Panc1 (cell line): ENCODE measurements around the gene PALD1.

ENCODE experiments used
- TCF7L2 ChIP-seq: IDR thresholded peaks from 2 replicates; pipeline ENCODE4 v1.6.1; 2011; ENCODE audit warnings: mild to moderate bottlenecking, low read depth, low read length, inconsistent platforms
- TF ChIP-seq, protein P1 (sequence below): fragments of 450-650 bp; IDR thresholded peaks from 2 replicates; pipeline ENCODE4 v1.5.1; 2017; ENCODE audit warnings: mild to moderate bottlenecking

DNA sequence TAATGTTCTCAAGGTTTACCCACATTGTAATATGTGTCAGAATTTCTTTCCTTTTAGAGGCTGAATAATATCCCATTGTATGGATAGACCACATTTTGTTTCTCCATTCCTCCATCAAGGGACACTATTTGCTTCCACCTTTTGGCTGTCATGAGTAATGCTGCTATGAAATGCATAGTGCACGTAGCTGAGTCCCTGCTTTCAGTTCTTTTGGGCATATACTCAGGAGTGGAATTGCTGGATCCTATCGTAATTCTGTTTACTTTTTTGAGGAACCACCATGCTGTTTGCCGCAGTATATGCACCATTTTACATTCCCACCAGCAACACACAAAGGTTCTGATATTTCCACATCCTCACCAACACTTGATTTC lies 64.0 kb downstream of the PALD1 start:
- TF ChIP-seq, protein P1, sequence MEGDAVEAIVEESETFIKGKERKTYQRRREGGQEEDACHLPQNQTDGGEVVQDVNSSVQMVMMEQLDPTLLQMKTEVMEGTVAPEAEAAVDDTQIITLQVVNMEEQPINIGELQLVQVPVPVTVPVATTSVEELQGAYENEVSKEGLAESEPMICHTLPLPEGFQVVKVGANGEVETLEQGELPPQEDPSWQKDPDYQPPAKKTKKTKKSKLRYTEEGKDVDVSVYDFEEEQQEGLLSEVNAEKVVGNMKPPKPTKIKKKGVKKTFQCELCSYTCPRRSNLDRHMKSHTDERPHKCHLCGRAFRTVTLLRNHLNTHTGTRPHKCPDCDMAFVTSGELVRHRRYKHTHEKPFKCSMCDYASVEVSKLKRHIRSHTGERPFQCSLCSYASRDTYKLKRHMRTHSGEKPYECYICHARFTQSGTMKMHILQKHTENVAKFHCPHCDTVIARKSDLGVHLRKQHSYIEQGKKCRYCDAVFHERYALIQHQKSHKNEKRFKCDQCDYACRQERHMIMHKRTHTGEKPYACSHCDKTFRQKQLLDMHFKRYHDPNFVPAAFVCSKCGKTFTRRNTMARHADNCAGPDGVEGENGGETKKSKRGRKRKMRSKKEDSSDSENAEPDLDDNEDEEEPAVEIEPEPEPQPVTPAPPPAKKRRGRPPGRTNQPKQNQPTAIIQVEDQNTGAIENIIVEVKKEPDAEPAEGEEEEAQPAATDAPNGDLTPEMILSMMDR = peak; percentile 49; the same call in 1 of the 2 replicates
- TF ChIP-seq TCF7L2 = no peak
